T47D (cell line): ENCODE data around the gene MSANTD1.

Experiments
- DNase-seq, 2 experiments: peaks; one replicate each; pipeline versions ENCODE4 v3.0.0 to v3.0.0-alpha.2; 2011 to 2012; ENCODE audit warnings: low read depth in 1 of 2, low spot score in 1 of 2
- JUND ChIP-seq: IDR thresholded peaks from 2 replicates; pipeline ENCODE4 v1.6.1; 2012; ENCODE audit warnings: low read depth
- in situ Hi-C: cut with HindIII; loops from 2 replicates; pipeline ENCODE4 v1.10.0; 2016; ENCODE audit warnings: low sequenced_read_pairs, low pct_unique_long_range_greater_than_20kb

Gene MSANTD1

GRCh38 chr4:3239998-3240920 is 8.7 kb upstream of the MSANTD1 start:
- no peak for DNase-seq
- TF ChIP-seq JUND, result no peak
- in situ Hi-C loops, result no loop called here

GRCh38 chr4:3240936-3241522 is 7.9 kb upstream of the MSANTD1 start:
- TF ChIP-seq JUND, result no peak

GRCh38 chr4:3241898-3242524 is 6.9 kb upstream of the MSANTD1 start:
- in situ Hi-C loops, result no loop called here
- DNase-seq, result no peak
- no peak for TF ChIP-seq JUND

More at GRCh38 chr4:3240936-3241522, 7.9 kb upstream of the MSANTD1 start:
- no peak for DNase-seq
- in situ Hi-C loops, result no loop called here

GRCh38 chr4:3243136-3243780 is 5.7 kb upstream of the MSANTD1 start:
- in situ Hi-C loops, result no loop called here
- no peak for DNase-seq
- no peak for TF ChIP-seq JUND

- TF ChIP-seq JUND, result no peak
- no peak for DNase-seq
- in situ Hi-C loops, result no loop called here
Measured at GRCh38 chr4:3244002-3244401, 5.0 kb upstream of the MSANTD1 start.

- DNase-seq, result no peak
- in situ Hi-C loops, result no loop called here
- no peak for TF ChIP-seq JUND
Measured at GRCh38 chr4:3244747-3245146, 4.2 kb upstream of the MSANTD1 start.

- DNase-seq, result no peak
- in situ Hi-C loops, result no loop called here
- no peak for TF ChIP-seq JUND
Measured at GRCh38 chr4:3245676-3246075, 3.3 kb upstream of the MSANTD1 start.

- in situ Hi-C loops, result no loop called here
Measured at GRCh38 chr4:3246458-3247398, 2.2 kb upstream of the MSANTD1 start.

GRCh38 chr4:3247399-3248177 is 1.4 kb upstream of the MSANTD1 start:
- DNase-seq, result no peak
- in situ Hi-C loops, result no loop called here

More at GRCh38 chr4:3246458-3247398, 2.2 kb upstream of the MSANTD1 start:
- TF ChIP-seq JUND, result no peak
- DNase-seq, result peak in 1 of 2 experiments; percentile 12

GRCh38 chr4:3248178-3248480 is 830 bp upstream of the MSANTD1 start:
- no peak for TF ChIP-seq JUND
- in situ Hi-C loops, result no loop called here
- no peak for DNase-seq

More at GRCh38 chr4:3247399-3248177, 1.4 kb upstream of the MSANTD1 start:
- TF ChIP-seq JUND, result no peak
